HG03571 (cell line): ENCODE measurements around the gene DDN.

Source experiments
- ATAC-seq: cut with Tn5 transposase; IDR thresholded peaks from one replicate; pipeline ENCODE4 v1.9.1; 2021; ENCODE audit not compliant: unreplicated experiment

DDN gene

DNA sequence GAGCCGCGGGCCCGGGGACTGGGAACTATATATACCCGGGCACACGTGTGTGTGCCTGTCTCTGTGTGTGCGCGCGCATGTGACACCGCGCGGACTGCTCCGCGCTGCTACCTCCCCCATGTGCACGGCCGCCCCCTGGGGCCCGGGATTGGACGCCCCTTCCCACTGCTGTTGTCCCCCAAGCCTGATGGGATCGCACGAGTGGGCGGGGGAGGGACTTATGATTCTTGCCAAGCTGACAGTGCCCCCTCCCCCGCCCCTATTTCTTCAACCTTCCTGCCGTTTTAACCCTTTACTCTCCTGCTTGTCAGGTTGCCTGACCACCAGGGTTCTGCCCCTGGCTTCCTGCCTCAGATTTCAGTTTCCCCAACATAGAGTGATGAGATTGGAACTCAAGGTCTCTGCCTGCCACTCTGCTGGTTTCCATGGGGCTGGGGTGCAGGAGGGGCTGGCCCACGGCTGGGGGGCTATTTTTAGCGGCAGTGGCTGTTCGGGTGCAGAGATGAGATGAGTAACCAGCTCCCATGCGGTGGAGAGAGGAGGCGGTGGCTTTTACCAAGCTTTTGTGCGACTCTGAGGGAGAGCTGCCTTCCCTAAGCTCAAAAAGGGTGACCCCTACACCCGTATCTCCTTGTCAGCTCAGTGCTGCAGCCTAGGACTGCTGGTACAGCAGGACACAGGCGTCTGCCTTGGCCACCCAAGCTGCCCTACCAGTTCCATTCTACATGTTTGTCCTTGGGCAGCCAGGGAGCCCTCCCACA is at the start of gene DDN:
Gene DDN, minus strand, starts transcription at position 5 of the 761 bp plus-strand sequence. CDS start 88 bp downstream, outside the sequence.
- no peak for ATAC-seq

DNA sequence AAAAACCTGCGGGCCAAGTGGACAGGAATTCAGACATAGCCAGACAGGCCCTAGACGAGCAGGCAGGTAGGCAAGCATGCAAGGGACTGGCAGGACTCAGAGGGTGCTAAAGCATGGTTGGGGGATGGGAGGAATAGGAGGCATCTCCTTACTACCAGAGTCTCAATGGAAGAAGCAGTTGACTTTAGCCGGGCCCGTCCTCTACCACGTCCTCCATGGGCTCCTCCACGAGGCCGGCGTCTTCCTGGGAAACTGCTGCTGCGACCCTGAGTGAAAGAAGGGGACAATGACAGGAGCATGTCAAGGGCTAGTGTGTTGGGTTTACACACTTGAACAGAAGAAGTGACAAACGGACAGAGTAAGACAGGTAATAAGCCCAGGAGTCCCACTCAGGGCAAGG is 49.8 kb upstream of the DDN start:
- no peak for ATAC-seq

DNA sequence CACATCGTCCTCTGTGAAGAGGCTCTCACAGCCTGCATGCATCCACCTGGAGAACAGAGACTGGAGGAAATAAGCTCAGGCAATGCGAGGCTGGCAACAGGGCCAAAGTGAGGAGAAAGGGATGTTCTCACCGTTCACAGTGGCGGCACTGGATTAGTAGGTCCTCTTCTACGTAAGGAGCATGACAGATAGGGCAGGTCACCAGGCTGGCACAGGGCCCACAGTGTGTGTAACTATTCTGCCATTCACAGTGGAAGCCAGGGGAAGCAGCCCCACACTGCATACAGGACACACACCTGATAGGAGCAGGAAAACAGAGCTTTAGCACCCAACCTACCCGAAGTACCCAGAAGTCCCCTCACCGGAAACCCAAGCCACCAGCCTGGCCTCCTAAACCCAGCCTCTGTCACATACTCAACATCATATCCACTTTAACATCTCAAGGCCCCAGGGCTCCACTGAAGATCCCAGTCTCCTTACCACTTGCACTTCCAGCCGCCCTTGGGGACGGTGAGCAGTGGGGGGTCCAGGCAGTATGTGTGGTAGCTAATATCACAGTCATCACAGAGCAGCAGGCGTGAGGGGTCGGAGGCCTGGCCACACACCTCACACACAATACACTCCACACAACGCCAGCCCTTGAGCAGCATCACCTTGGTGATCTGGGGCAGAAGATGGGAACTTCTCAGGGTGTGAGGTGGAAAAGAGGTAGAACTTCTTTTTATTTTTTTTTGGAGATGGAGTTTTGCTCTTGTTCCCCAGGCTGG is 47.1 kb upstream of the DDN start:
- no peak for ATAC-seq

DNA sequence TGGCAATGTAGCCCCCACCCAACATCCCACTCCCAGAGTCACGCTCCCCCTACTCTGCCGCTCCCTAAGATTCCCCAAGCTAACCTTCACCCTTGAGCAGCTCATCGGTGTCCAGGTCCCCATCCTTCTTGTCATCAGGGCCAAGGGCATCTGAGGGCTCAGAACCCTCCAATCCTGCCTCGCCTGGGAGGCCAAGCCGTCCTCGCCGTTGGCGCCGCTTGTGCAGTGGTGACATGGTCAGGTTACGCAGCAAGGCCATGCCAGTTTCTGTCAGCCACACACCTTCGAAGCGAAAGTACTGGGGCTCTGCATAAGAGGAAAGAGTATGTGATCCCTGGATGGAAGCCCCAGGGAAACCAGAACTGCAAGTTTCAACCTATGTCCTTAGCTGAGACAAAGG is 45.5 kb upstream of the DDN start:
- no peak for ATAC-seq

DNA sequence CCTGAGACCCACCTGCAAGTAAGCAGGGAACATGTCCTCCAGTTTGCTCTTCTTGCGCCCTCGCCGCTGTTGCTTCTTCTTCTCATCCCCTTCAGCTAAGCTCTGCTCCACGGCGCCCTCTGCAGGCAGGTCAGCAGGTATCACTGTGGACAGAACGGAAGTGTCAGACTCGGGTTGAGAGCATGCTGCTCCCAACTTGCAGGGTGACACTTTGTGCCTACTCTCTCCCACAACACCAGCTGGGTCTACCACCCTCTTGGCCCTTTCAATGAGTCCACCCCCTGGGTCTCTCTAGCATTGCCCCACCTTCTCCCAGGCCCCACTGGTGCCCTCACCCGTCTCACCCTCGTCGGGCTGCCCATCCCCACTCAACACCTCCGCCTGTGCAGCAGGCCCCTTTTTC is 44.7 kb upstream of the DDN start:
- no peak for ATAC-seq

DNA sequence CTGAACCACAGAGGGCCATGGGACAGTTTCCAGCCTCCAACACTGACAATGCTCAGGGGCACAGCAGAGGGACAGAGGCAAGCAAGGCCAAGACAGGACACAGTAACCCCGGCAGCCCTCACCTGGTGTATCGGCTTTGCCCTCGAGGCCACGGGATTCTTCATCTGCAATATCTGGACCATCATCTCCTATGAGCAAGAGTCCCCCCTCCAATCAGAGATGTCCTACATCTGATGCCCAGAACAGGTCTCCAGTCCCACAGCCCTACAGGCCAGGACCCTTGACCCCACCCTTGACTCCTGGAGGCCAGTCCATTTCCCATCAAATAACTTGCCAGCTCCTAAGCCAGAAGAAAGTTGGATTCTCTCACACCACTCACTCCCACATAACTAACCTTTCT is 44.1 kb upstream of the DDN start:
- no peak for ATAC-seq

DNA sequence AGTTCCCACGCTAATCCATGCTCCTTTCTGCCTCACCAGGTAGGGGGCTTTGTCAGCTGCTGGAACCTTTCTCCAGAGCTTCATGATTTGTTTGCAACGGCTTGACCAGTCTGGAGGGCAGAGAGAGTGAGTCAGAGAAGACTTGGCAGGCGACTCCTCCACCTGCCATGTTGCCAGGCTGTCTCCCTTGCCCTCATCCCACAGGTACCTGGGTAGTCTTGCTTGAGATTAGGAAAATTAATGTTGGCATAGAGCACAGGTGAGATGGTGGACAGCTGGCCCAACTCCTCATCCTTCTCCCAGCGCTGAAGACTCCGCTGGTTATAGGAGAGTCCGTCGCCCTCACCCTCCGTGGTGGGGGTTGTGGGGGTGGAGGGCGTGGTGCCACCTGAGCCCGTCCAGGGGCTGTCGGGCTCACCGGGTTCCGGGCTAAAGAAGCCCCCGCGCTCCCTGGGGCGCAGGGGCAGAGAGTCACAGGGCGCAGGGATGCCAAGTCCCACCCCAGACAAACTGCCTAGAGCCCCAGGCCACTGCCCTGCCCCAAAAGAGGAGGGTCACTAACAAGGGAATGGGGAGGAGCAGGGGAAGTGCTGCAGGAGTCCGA is 42.8 kb upstream of the DDN start:
- ATAC-seq = no peak

DNA sequence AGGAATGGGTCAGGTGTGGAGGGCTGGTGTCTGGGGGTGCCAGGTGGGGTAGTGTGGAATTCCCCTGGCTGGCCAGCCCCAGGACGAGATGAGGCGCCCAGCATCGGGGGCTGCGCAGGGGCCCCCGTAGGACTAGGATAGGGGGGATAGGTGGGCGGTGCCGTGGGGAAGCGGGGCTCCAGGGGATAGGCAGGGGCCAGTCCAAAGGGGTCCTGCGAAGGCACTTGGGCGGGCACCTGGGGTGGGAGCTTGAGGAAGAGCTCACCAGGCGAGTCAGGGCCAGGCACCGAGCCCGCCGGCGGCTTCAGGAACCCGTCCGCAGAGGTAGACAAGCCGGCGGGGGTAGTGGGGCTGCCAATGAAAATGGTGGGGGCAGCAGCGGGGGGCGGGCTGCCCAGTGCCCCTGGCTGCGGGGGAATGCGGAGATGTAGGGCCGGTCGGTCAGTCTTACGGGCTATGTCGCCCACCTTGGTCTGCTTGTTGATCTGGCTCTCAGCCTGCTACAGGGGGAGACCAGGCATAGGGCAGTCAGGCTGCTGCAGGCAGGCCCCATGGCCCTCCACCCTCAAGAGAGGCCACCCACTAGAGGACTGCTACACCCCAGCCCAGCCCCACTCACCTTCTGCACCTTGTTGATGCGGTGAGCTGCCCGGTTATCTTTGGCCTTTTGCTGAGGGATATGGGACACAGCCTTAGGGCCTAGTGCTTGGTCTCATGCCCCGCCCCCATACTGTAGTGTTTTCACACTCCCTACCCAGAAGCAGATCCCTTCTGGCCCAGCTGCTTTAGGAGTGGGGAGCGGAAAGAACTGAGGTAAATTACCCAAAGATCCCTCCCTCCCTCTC is 42.1 kb upstream of the DDN start:
- ATAC-seq = no peak

DNA sequence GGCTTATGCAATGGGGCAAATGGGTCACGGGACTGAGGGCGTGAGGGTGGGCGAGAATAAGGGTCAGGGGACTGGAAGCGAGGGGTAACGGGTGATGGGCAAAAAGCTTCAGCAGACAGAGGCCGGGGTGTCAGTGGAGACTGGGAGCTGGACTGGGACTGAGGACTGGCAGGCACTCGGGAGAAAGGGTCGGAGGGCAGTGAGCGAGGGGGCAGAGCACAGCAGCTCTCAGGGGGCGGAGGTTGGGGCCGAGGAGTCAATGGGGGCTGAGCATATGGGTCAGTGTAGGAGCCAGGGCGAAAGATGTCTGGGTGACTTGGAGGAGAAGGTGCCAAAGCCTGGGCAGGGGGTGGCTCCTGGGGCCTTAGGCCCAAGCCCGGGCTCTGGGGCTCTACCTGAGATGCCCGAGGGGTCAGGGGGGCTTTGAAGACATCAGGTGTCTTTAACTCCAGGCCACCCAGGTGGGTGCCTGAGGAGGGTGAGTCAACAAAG is 41.2 kb upstream of the DDN start:
- ATAC-seq = no peak

DNA sequence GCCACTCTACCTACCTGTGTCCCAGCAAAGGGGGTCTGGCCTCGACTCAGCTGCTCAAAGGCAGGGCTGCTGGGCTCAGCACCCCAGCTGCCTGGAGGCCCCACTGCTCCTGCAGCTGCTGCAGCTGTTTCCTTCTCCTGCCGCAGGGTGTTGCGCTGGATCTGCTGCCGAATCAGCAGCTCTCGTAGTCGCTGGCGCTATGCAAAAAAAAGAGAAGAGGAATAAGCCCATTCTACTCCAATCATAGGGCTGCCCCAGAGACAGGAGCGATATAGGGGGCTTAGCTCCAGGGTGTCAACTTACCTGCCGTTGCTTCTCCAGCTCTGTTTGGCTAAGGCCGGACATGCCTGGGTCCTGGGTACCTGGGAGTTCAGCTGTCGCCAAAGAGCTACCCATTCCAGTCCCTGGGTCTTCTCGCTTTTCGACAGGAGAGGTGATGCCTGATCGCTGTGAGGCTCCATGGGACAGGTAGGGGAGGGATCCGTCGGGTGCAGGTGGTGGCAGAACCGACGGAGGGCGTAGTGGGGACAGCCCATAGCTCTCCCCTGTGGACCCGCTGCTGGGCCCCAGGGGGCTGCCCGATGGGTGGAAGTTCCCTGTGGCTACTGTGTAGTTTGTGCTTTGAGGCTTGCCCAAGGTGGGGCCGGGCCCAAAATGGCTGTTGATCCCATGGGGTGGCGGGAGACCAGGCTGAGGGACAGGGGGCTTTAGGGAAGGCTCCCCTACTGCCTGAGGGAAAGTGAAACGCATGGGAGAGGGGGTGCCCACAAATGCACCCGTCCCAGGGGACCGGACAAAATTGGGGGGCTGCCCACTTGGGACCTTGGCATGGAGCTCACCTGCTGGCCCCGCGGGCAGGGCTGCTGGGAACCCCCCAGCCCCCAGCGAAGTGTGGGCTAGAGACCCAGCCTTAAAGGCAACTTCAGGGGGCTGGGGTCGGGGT is 40.5 kb upstream of the DDN start:
- ATAC-seq = no peak

DNA sequence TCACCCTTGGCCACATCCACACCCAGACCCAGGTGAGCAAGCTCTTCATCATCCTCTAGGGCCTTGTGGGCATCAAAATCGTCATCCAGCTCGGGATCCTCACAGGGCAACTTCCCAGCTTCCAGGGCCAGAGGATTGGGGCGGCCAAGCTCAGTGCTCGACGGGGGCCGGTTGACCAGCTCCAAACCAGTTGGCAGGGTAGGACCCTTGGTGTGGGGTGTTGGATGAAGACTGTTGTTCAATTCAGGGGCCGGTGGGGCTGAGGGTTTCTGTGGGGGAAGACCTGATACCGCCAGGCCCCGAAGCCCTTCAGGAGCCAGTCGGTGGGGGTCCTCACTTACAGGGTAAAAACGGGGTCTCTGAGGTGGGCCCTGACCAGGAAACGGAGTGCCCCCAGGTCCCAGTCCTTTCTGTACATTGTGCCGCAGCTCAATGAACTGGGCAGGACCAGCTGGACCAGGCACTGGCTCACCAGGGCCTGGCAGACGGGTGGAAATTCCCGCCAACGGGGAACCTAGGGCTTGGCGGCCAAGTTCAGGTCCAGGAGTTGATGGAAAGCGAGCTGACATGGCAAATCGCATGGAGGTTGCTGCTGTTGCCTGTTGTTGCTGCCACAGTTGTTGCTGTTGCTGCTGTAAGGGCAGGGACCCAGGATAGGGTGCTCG is 39.2 kb upstream of the DDN start:
- no peak for ATAC-seq

DNA sequence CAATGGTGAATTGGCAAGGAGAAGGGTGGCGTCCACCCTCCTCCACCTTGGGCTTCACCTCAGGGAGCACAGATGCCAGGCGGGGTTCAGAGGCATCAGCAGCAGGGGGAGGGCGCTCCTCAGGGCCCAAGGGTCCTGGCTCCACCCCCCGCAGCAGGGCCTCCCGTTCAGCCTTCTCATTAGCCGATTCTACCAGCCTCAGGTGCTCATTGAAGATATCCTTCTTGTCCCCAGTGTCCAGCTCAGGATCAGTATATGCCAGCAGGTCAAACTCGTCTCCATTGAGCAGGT is 38.7 kb upstream of the DDN start:
- ATAC-seq = no peak

DNA sequence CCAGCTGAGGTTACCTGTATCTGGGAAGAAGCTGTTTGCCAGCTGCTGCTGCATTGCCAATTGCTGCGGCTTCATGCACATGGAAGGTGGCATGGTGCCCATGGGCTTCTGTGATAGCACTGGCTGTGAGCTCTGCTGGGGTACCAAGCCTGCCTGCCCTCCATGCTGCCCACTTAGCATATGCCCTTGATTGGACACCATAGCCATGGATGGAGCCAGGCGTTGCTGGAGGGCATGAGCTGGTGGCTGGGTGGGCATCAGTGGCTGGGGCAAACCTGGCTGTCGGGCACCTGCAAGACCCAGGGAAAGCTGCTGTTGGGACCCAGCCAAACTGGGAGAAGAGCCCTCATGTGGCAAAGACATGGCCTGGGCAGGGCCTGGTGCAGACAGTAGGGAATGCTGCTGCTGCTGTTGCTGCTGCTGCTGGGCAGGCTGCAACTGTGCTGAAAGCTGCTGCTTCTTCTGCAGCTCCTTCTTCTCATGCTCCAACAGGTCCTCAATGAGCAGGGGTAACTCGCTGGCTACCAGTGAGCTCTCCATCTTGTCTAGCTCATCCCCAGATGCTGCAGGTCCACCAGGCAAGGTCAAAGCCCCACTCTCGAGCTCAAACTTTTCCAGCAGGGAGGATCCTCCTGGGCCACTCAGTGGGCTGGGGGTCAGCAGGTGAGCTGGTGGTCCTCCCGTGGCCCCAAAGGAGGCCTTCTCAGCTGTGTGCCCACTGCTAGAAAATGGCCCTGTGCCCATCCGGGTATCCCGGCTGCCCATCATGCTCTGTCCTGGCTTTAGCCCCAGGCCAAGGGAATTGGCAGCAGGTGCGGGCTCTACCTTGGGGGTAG is 38.2 kb upstream of the DDN start:
- no peak for ATAC-seq

DNA sequence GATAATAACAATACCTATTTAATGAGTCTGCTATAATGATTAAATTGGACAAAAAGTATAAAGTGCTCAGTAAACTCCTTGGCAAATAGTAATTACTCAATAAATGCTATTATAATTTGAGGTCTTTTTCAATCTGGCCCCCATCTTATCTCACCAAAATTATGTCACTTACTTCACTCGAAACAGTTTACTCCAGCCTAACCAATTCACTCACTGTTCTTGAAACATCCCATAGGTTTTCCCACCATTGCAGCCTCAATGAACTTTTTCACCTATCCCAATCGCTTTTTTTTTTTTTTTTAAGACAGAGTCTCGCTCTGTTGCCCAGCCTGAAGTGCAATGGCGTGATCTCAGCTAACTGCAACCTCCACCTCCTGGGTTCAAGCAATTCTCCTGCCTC is 36.9 kb upstream of the DDN start:
- ATAC-seq = no peak

DNA sequence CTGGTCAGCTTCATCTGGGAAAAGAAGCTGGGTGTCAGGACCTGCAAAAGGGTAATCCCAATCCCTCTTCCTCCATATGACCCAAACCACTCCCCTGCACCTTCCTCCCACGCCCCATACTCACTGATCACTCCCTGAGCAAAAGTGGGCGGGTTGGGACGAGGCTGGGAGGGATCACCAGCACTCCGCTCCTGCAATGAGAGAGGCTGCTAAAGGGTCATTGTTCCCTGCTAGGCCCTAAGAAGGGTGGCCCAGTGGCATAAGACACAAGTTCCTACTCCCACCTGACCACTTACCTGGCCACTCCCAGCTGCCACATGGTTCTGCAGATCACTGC is 35.1 kb upstream of the DDN start:
- no peak for ATAC-seq

DNA sequence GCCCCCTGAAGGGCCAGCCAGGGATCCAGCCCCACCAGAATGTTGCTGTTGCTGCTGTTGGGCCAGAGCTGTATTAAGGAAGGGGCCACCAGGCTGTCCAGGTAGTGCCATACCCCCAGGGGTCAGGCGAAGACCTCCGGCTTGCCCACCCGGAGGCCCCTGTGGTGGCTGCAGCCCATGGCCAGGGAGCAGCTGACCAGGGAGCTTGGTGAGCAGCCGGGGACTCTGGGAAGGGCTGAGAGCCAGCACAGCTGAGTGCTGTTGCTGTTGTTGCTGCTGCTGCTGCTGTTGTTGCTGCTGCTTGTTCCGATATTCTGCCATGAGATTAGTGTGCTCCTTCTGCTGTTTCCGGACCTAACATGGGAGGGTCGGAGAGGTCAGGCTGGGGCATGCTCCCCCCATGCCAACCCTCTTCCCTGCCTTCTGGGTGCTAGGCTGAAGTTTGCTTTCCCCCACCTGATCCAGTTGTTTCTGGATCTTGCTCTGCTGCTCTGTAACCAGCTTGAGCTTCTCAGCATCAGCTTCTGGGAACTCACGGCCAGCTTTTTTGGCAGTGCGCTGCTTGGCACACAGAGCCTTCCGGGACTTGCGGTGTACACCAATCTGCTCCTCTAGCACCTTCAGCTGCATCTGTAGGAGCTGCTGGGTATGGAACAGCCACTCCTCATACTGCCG is 34.6 kb upstream of the DDN start:
- ATAC-seq = no peak

DNA sequence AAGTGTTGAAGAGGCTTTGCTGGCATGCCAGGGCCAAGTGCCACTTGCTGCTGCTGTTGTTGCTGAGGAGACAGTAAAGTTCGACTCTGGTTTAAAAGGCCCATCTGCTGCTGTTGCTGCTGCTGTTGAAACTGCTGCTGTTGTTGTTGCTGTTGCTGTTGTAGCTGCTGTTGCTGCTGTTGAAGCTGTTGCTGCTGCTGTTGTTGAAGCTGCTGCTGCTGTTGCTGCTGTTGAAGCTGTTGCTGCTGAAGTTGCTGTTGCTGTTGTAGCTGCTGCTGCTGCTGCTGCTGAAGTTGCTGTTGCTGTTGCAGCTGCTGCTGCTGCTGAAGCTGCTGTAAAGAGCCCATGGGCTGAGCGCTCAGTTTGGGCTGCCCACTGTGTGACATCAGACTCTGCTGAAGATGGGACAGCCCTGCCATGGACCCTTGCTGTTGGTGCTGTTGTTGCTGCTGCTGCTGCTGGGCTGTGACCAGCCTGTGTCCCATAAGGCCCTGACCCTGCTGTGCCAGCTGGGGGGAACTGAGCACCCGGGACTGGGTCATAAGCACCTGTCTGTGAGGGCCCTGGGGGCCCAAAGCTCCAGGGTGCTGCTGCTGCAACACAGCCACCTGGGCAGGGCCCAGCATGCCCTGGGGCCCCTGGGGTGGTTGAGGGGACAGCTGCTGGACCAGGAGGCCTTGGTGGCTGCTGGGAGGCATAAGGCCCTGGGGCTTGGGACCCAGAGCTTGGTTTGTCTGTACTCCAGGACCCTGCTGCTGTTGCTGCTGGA is 33.7 kb upstream of the DDN start:
- no peak for ATAC-seq

DNA sequence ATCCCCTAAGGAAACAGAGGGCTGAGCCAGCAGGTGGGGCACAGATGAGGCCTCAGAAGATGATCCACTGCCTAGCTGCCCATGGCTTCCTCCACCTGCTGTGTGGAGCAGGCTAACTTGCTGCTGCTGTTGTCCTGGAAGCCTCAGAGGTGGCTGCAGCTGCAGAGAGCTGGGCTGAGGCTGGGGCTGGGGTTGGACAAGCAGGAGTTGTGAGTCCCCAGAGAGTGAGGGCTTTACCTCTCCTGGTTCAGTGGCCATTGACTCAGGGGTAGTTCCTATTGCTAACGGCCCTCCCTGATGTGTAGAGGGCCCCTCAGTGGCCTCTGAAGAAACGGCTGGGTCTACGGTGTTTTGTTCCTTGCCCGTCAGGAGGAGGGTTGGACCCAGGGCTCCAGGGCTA is 33.1 kb upstream of the DDN start:
- no peak for ATAC-seq
